HG02759 (cell line): ENCODE data around the gene WFDC8.

ENCODE experiments used
- ATAC-seq: cut with Tn5 transposase; IDR thresholded peaks from one replicate; pipeline ENCODE4 v1.9.1; 2021; ENCODE audit warnings: mild to moderate bottlenecking, moderate library complexity; ENCODE audit not compliant: unreplicated experiment

WFDC8 gene

DNA sequence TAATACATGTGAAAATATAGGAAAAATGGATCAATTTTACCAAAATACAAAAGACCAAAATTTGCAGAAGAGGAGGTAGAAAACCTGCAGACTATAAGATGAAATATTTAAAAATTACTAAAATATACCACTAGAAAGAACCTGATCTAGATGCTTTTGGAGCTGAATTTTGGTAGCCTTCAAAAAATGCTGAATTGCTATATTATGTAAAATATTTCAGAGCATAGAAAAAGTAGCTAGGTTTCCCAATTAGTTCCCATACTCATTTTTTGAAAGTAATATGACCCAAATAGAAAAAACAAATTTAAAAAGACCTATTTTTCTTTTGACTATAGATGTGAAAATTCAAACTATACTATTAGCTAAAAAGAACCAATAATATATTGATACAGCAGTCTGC lies 28.3 kb downstream of the WFDC8 start:
- no peak for ATAC-seq

DNA sequence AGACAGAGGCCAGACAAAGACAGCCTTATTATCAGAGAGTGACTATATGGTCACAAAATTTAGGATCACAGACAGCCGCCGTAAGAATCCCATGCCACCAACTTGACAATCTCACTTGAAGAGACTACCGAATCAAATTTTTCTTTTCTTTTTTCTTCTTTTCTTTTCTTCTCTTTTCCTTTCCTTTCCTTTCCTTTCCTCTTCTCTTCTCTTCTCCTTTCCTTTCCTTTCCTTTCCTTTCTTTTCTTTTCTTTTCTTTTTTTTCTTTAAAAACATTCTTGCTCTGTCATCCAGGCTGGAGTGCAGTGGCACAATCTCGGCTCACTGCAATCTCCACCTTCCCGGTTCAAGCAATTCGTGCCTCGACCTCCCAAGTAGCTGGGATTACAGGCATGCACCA lies 30.7 kb downstream of the WFDC8 start:
- ATAC-seq: no peak

DNA sequence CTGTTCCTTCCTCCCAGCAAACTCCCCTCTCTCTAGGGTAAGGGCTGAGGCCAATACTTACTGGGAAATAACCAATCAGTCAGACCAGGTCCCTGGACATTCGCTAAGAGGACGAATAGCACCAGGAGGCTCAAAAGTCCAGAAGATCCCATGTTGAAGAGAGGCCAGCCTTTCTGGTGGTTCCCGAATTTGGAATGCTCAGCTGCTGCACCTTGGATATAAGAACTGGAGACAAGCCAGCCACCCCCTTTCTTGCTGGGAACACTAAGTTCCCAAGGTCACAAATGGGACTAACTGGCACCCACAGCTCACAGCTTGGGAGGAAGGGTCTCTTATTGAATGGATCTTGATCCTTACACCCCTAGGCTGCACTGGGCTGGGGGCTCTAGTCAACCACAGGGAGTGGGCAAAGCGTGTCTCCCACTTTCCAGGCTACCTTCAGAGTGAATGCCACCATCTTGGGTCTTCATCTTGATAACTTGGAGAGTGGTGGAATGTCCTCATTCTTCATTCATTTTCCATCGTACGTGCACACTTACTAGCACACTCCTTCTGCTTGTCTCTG lies 31.8 kb downstream of the WFDC8 start, which contains the start of gene EPPIN:
Gene EPPIN, minus strand, starts transcription at position 196 of the 565 bp plus-strand sequence. Its CDS starts 44 bp downstream, at position 152.
- no peak for ATAC-seq

DNA sequence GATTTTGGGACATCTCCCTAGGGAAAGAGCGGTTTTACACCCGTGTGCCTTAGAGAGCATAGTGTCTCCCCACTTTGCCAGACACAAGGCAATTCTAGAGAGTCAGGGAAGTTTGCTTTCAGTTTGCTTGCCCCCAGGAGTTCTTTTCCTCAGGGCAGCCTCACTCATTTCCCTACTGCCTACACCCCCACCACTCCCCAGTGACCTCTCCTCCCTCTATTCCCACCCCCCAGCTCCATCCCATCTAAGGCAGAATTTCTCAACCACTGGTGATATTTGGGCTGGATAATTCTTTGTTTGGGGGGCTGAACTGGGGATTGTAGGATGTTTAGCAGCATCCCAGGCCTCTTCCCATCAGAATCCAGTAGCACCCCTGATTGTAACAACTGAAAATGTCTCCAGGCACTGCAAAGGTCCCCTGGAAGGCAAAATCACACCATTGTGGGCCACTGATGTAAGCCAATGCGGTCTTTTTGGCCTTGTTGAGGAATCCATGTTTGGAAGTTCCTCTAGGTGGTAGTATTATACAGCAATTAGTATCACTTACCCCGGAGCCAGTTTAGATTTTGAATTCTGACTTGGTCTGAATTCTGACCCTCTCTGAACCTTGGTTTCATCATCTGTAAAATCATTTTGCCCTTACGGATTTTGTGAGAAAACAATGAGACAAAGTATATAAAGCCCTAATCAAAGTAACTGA lies 33.2 kb downstream of the WFDC8 start:
- ATAC-seq: no peak

GRCh38 chr20:45545351-45545750 lies 33.7 kb downstream of the WFDC8 start:
- no peak for ATAC-seq

GRCh38 chr20:45539382-45539781 lies 39.7 kb downstream of the WFDC8 start, which contains the start of gene WFDC6:
Gene WFDC6, minus strand, starts transcription at chr20:45539482. Its CDS starts 75 bp downstream, at chr20:45539407.
- ATAC-seq: no peak

DNA sequence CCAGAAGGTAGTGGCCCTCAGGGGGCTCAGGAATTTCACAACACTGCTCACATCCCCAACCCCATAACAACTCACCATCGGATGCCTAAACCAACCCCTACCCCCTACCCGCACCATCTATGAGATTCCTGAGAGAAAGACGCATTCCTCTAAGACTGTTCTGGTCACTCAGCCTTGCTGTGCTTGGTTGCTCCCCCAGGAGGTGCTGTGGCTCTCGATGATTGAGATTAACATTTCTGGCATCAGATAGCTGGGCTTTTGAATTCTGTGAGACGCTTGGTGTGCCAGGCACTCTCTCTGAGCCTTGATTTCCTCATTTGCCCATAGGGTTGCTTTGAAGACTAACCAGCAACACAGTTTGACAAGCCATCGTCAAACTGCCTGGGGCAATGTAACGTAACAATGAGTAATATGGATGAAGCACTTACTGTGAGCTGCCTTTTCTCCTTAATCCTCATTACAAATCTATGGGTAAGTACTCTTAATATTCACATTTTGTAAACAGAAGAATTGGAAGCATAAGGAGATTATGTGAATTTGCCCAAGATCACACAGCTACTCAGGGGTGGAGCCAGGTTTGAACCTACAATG lies 40.8 kb downstream of the WFDC8 start:
- no peak for ATAC-seq

- no peak for ATAC-seq
These were observed 51.8 kb downstream of the WFDC8 start for GRCh38 chr20:45527294-45527693.

GRCh38 chr20:45523821-45524220 lies 55.3 kb downstream of the WFDC8 start:
- ATAC-seq: no peak

DNA sequence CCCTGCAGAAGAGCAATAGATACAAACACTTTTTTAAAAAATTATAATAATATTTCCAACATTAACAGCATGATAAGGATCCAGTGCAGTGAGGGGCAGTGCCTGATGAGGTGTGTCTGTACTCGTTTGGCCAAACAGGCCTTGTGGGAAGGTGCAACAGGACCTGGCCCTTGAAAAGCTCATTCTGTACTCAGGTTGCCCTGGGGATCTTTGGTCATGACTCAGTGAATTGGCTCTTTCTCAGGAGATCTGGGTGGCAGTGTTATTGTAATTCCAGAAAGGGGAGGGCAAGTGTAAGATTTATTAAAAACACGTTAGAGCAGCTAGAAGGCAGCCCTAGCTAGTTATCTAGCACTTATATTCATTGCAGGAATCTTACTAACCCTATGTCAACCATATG lies 60.8 kb downstream of the WFDC8 start:
- ATAC-seq: no peak

DNA sequence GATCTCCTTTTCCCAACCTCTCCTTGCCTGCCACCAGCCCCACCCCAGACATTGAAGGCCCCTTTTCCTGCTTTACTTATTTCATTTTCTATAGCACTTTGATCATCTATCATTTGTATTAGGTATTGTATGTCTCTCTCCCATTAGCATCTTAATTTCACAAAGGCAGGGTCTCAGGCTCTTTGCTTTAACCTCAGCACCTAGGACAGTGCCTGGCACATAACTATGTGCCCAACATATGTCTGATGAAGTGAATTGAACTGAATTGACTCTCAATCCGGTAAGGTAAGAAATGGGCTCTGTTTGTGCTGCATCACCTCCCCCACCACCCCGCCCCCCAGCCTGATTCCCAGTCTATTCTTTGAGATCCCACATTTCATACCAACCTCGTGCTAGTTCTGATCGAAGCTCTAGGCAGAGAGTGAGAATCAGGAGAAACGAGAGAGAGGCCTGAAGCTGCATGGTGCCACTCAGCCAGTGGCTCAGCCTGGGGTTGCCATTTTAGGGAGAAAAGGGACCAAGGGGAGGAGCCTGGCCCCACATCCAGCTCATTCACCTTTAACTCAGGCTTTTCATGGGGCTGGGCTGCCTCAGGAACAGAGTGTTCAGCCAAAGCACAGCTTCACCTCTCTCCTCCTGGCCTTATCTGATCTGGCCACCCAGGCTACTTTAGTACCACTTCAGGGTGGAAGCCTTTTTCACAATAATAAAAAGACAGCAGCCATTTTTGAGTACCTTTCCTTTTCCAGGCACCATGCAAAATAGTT lies 63.8 kb downstream of the WFDC8 start, which contains the start of gene SPINT3:
Gene SPINT3, minus strand, starts transcription at position 476 of the 767 bp plus-strand sequence. Its CDS starts 14 bp downstream, at position 462.
- no peak for ATAC-seq

DNA sequence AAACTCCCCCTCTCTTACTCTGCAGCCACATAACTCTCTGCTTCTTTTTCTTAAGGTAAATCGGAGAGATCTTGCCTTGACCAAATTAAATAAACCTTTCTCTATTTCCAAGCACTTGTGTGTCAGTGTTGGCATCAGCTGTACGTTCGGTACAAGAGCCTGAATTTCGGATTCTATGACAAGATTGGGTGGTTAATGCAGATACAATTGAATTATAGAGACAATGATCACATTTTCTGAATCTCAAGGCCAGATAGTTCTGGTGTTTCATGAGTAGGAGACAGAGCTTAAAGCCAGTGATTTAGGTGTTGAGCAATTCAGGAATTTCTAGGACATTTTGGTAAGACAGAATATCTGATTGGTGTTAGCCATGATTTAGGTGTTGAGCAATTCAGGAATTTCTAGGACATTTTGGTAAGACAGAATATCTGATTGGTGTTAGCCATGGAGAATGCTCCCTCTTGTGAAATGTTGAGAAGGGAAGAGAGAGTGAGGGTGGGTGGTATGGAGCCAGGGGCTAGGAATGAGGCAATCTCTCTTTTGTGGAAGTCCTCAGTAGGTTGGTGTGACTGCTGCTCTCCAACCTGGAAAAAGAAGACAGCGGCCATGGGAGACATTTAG lies 68.7 kb downstream of the WFDC8 start:
- ATAC-seq: no peak

DNA sequence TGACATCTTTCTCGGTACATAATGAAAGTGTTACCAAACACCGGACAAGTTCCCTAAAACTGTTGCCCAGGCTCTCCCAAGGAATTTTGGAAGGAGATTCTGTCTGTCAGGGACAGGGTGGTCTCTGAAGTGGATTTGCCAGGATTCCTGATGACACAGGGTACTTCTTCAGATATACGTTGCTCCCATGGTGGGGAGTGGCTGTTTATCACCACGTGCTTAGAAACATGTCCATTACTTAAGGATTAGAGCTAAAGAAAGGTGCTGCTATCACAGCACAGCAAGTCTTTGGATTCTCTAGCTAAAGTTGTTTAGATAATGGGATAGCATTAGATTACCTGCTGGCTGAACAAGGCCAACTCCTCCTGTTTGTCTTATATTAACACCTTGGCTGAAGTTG lies 70.0 kb downstream of the WFDC8 start:
- no peak for ATAC-seq

DNA sequence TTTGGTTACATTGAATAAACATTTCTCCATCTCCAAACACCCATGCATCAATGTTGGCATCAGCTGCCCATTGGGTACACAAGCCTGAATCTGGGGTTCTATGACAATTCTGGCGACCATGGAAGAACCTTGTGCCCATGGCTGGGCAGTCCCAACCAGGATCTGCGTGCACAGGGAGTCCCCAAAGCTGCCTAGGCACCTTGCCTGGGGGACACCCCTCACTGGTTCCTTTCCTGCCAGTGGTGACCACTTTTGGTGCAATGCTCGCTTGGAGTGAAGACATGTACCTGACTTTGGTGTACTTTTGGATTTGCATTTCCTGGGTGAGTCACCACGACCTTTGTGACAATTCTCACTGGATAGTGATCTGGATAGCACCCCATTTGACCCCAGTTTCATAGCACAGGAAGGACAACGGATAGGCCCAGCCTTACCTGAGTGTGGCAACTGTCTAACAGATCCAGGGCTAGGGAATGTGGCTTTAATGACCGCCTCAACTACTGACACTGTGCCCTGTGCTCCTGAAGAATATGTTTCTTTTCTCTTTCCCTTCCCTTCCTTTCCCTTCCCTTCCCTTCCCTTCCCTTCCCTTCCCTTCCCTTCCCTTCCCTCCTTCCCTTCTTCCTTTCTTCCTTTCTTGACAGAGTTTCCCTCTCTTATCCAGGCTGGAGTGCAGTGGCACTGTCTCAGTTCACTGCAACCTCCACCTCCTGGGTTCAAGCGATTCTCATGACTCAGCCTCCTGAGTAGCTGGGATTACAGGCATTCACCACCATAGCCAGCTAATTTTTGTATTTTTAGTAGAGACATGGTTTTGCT lies 70.8 kb downstream of the WFDC8 start:
- no peak for ATAC-seq

DNA sequence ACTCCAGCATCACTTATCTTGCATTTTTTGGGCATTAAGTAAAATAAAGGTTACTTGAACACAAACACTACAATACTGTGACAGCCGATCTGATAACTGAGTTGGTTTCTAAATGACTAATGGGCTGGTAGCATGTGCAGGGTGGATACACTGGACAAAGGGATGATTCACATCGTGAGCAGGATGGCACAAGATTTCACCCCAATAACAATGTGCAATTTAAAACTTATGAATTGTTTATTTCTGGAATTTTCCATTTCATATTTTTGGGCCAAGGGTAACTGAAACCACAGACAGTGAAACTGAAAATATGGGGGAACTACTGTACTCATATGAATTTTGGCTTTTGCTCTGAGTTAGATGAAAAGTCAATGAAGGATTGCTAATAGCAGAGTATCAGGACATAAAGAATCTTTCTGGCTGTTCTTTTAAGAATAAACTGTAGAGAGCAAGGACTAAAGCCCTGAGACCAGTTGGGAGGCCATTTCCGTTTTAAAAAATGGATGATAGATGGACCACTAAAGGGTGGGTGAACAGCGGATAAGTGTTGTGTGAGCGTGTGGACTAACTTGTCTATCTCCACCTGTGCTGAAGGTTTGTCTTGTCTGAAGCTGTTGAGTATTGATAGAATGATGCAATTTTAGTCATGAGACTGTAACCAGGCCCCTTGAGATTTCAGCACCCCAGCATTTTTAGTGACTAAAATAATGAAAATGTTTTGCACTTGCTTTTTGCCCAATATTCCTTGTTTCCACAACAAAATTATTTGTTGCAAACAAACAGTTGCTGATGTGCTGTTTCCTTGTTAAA lies 71.9 kb downstream of the WFDC8 start:
- ATAC-seq: peak; percentile 59

- ATAC-seq: no peak
These were observed 72.7 kb downstream of the WFDC8 start for GRCh38 chr20:45506398-45506797.

GRCh38 chr20:45503403-45503802 lies 75.7 kb downstream of the WFDC8 start:
- ATAC-seq: no peak

GRCh38 chr20:45502561-45502960 lies 76.5 kb downstream of the WFDC8 start:
- ATAC-seq: no peak
